ENCODE results near the gene CLCNKB.

- TF ChIP-seq CTCF (IDR thresholded peaks at IDR 0.05) = no peak
- no peak for TF ChIP-seq POLR2A (IDR thresholded peaks at IDR 0.05)
Measured at GRCh38 chr1:16061266-16061665, 17.7 kb downstream of the CLCNKB start.

Measured in testis (tissue), 2 donors.